H1 (cell line): ENCODE results near the gene NT5DC3. TPM values are rescaled to one million over a fixed set of nuclear protein-coding genes. Genes with fewer than 3 reads are reported as not detected.

Experiments
- CTCF ChIA-PET: fragments of 300-600 bp; sonication (Branson Sonifier 250); formaldehyde crosslinking; loops from one replicate; lab custom pipeline; 2021; ENCODE audit not compliant: partially characterized antibody; lab: Charles Lee
- POLR2A ChIA-PET: fragments of 300-600 bp; sonication (Branson Sonifier 250); formaldehyde crosslinking; loops from one replicate; lab custom pipeline; 2021; ENCODE audit warnings: inconsistent platforms; ENCODE audit not compliant: partially characterized antibody; lab: Charles Lee
- DNase-seq, 2 experiments: peaks; one replicate each; pipeline versions ENCODE4 v3.0.0 to v3.0.0-alpha.2; 2010 to 2022; ENCODE audit warnings: low spot score in 2 of 2, low read depth in 1 of 2, mixed read lengths in 1 of 2
- FAIRE-seq: peaks from 2 replicates; lab custom pipeline; 2011; peaks lifted over from hg19 to GRCh38; lab: Jason Lieb, UNC
- H2AFZ ChIP-seq: 2 replicates; pipeline ENCODE4 v1.8.1; 2012; ENCODE audit warnings: low read length, inconsistent platforms
- H2AK5ac ChIP-seq: 2 replicates; pipeline ENCODE4 v1.6.1; 2013; ENCODE audit warnings: low read depth, low read length
- H2BK120ac ChIP-seq: replicated peaks from 2 replicates; pipeline ENCODE3; 2013; ENCODE audit warnings: low read depth, low read length, inconsistent platforms
- H2BK12ac ChIP-seq: 2 replicates; pipeline ENCODE4 v1.6.1; 2013; ENCODE audit warnings: low read depth, low read length
- H2BK15ac ChIP-seq: 2 replicates; pipeline ENCODE4 v1.6.1; 2013; ENCODE audit warnings: low read length
- H2BK20ac ChIP-seq: 2 replicates; pipeline ENCODE4 v1.6.1; 2013; ENCODE audit warnings: low read length
- H2BK5ac ChIP-seq: 2 replicates; pipeline ENCODE4 v1.6.1; 2013; ENCODE audit warnings: low read depth, low read length
- H3K14ac ChIP-seq: 2 replicates; pipeline ENCODE4 v1.6.1; 2013; ENCODE audit warnings: inconsistent platforms; ENCODE audit not compliant: insufficient read length
- H3K18ac ChIP-seq: 2 replicates; pipeline ENCODE4 v1.6.1; 2013; ENCODE audit warnings: low read length; ENCODE audit errors: extremely low read depth
- H3K23ac ChIP-seq: 2 replicates; pipeline ENCODE4 v1.6.1; 2013; ENCODE audit warnings: inconsistent platforms; ENCODE audit not compliant: insufficient read length
- H3K23me2 ChIP-seq: 2 replicates; pipeline ENCODE4 v1.6.1; 2013; ENCODE audit warnings: low read depth, low read length
- H3K27ac ChIP-seq: 2 replicates; pipeline ENCODE4 v1.6.1; 2011; ENCODE audit warnings: low read depth, low read length, inconsistent platforms
- H3K27me3 ChIP-seq, 4 experiments: replicated peaks in 1 of 4; 1 replicate in 1 of 4; 2 replicates in 3 of 4; pipeline versions ENCODE4 v1.6.1 to v1.8.1; 2011 to 2013; ENCODE audit warnings: low read length in 3 of 4, mild to moderate bottlenecking in 3 of 4, inconsistent platforms in 2 of 4, mixed read lengths in 2 of 4, moderate library complexity in 1 of 4; ENCODE audit not compliant: control insufficient read depth in 3 of 4, insufficient read depth in 3 of 4; ENCODE audit errors: extremely low read depth in 1 of 4
- H3K36me3 ChIP-seq, 4 experiments: 2 replicates each; pipeline versions ENCODE4 v1.6.1 to v1.8.1; 2011 to 2013; ENCODE audit warnings: mild to moderate bottlenecking in 4 of 4, low read length in 3 of 4, moderate library complexity in 2 of 4, control low read depth in 1 of 4, inconsistent platforms in 1 of 4; ENCODE audit not compliant: insufficient read depth in 4 of 4, control insufficient read depth in 2 of 4
- H3K4ac ChIP-seq: replicated peaks from 2 replicates; pipeline ENCODE3; 2013; ENCODE audit warnings: low read length, low read depth, mixed read lengths, inconsistent platforms; ENCODE audit not compliant: insufficient read length
- H3K4me1 ChIP-seq, 4 experiments: replicated peaks in 1 of 4; 1 replicate in 1 of 4; 2 replicates in 3 of 4; pipeline versions ENCODE4 v1.6.1 to v1.8.1; 2011 to 2013; ENCODE audit warnings: low read length in 3 of 4, inconsistent platforms in 2 of 4, mixed read lengths in 1 of 4; ENCODE audit not compliant: insufficient read depth in 4 of 4, control insufficient read depth in 3 of 4
- H3K4me2 ChIP-seq, 2 experiments: 2 replicates each; pipeline versions ENCODE4 v1.6.1 to v1.8.1; 2011 to 2013; ENCODE audit warnings: low read depth in 2 of 2, low read length in 2 of 2, control low read depth in 1 of 2, inconsistent platforms in 1 of 2, mild to moderate bottlenecking in 1 of 2; ENCODE audit not compliant: insufficient read depth in 1 of 2
- H3K4me3 ChIP-seq, 4 experiments: fragments of 200-600, 300-600 bp in 1 of 4; sonication (generic), shearing (Covaris generic), sonication (Bioruptor Twin) in 1 of 4; 2 replicates each; pipeline versions ENCODE4 v1.5.1 to v1.8.1; 2011 to 2016; ENCODE audit warnings: low read length in 4 of 4, low read depth in 3 of 4, control low read depth in 2 of 4, inconsistent platforms in 2 of 4, mild to moderate bottlenecking in 2 of 4, mixed read lengths in 1 of 4, moderate library complexity in 1 of 4; ENCODE audit not compliant: insufficient read depth in 2 of 4; ENCODE audit errors: extremely low read depth in 1 of 4
- H3K56ac ChIP-seq: replicated peaks from 2 replicates; pipeline ENCODE3; 2013; ENCODE audit warnings: low read depth, mild to moderate bottlenecking, mixed read lengths, low read length, inconsistent platforms; ENCODE audit not compliant: insufficient read length
- H3K79me1 ChIP-seq: 2 replicates; pipeline ENCODE4 v1.6.1; 2013; ENCODE audit warnings: low read depth, low read length, control low read depth
- H3K79me2 ChIP-seq, 2 experiments: 2 replicates each; pipeline versions ENCODE4 v1.6.1 to v1.8.1; 2012 to 2013; ENCODE audit warnings: low read length in 2 of 2, mild to moderate bottlenecking in 2 of 2, inconsistent platforms in 1 of 2; ENCODE audit not compliant: insufficient read depth in 2 of 2, control insufficient read depth in 1 of 2
- H3K9ac ChIP-seq, 4 experiments: replicated peaks in 1 of 4; 1 replicate in 1 of 4; 2 replicates in 3 of 4; pipeline versions ENCODE4 v1.6.1 to v1.8.1; 2011 to 2013; ENCODE audit warnings: low read depth in 3 of 4, low read length in 3 of 4, control low read depth in 2 of 4, mild to moderate bottlenecking in 2 of 4, moderate library complexity in 2 of 4, inconsistent platforms in 1 of 4; ENCODE audit errors: extremely low read depth in 1 of 4
- H3K9me3 ChIP-seq, 2 experiments: 2 replicates each; pipeline versions ENCODE4 v1.6.1 to v1.8.1; 2012 to 2013; ENCODE audit warnings: mild to moderate bottlenecking in 2 of 2, moderate library complexity in 2 of 2, control low read depth in 1 of 2, inconsistent platforms in 1 of 2, low read depth in 1 of 2, low read length in 1 of 2, mixed read lengths in 1 of 2; ENCODE audit not compliant: insufficient read depth in 2 of 2
- H4K20me1 ChIP-seq, 2 experiments: replicated peaks in 1 of 2; 2 replicates each; pipeline versions ENCODE3 to v1.8.1; 2011 to 2013; ENCODE audit warnings: inconsistent platforms in 2 of 2, low read length in 2 of 2, mild to moderate bottlenecking in 1 of 2; ENCODE audit not compliant: insufficient read depth in 2 of 2, control insufficient read depth in 1 of 2
- H4K5ac ChIP-seq: 2 replicates; pipeline ENCODE4 v1.6.1; 2013; ENCODE audit warnings: low read length, low read depth, mixed read lengths, inconsistent platforms; ENCODE audit not compliant: insufficient read length
- H4K8ac ChIP-seq: 2 replicates; pipeline ENCODE4 v1.8.0; 2013; ENCODE audit warnings: mild to moderate bottlenecking, moderate library complexity, low read length, inconsistent platforms; ENCODE audit not compliant: insufficient read depth; ENCODE audit errors: extremely low read depth
- H4K91ac ChIP-seq: replicated peaks from 2 replicates; pipeline ENCODE3; 2013; ENCODE audit warnings: low read length, mixed read lengths, inconsistent platforms; ENCODE audit not compliant: insufficient read length
- CEBPB ChIP-seq: IDR thresholded peaks from 2 replicates; pipeline ENCODE4 v1.6.1; 2012; ENCODE audit warnings: low read depth, low read length
- MAFK ChIP-seq: IDR thresholded peaks from 2 replicates; pipeline ENCODE4 v1.6.1; 2012; ENCODE audit warnings: low read depth, mild to moderate bottlenecking, improper control_type of control experiment, low read length
- NRF1 ChIP-seq: IDR thresholded peaks from 2 replicates; pipeline ENCODE4 v1.6.1; 2011; ENCODE audit warnings: mild to moderate bottlenecking, low read depth, low read length, improper control_type of control experiment
- RNF2 ChIP-seq: fragments of 200-900, 300-1000 bp; sonication (generic); IDR thresholded peaks from 2 replicates; pipeline ENCODE4 v1.7.1; 2016; ENCODE audit warnings: borderline replicate concordance, low read depth, mild to moderate bottlenecking, antibody characterized with exemption, low read length; ENCODE audit not compliant: poor library complexity, severe bottlenecking; ENCODE audit errors: missing control alignments
- RXRA ChIP-seq: IDR thresholded peaks from 2 replicates; pipeline ENCODE4 v1.6.1; 2011; ENCODE audit warnings: low read depth, mild to moderate bottlenecking, low read length, moderate library complexity; ENCODE audit not compliant: insufficient read depth
- WGBS, 2 experiments: shearing (Covaris generic) in 1 of 2; methylation state at CpG; one replicate each; pipeline versions ENCODE4 v1.1.6 to v1.1.7; 2013 to 2015; ENCODE audit warnings: low lambda C conversion rate in 2 of 2, mixed read lengths in 2 of 2, inconsistent platforms in 1 of 2, low coverage in 1 of 2, missing lambda C conversion rate in 1 of 2; ENCODE audit not compliant: insufficient replicate concordance in 2 of 2, insufficient coverage in 1 of 2, insufficient read length in 1 of 2; ENCODE audit errors: extremely low coverage in 1 of 2, missing lambda C conversion rate in 1 of 2; 5-methylcytosine and 5-hydroxymethylcytosine counted together
- polyA plus RNA-seq, 7 experiments: library from polyadenylated mRNA; depleted of rRNA in 3 of 7; stranded (reverse) in 5 of 7; unstranded in 2 of 7; fragments of >200 nt in 5 of 7; fragments of 200-250 nt in 2 of 7; gene quantifications; 1 replicate in 5 of 7; 2 replicates in 1 of 7; 4 replicates in 1 of 7; pipeline versions ENCODE4 v1.2.1 to v1.2.3, GENCODE V29; 2011 to 2013; ENCODE audit warnings: missing spikeins in 2 of 7, mixed read lengths in 2 of 7
- total RNA-seq: library from RNA; stranded (reverse); fragmentation: NEBNext Ultra II Directional; extraction: Animal tissue kit (Norgen Biotek cat#: 25700); gene quantifications from 2 replicates; pipeline ENCODE4 v1.2.1, GENCODE V29; 2021
- TF ChIP-seq, protein P1 (sequence below), 3 experiments: IDR thresholded peaks; 1 replicate in 2 of 3; 2 replicates in 1 of 3; pipeline versions ENCODE4 v1.5.1 to v1.6.1; 2011; ENCODE audit warnings: low read length in 3 of 3, mild to moderate bottlenecking in 3 of 3, inconsistent platforms in 2 of 3, low read depth in 1 of 3, moderate library complexity in 1 of 3; ENCODE audit not compliant: insufficient read depth in 1 of 3; ENCODE audit errors: control extremely low read depth in 1 of 3

NT5DC3 gene
- total and polyA plus RNA-seq, 2 of the 8 experiments (the other 6 are each of a cell fraction or from before 2014, with no cell fraction given) = 5.4 to 14.8 TPM

DNA sequence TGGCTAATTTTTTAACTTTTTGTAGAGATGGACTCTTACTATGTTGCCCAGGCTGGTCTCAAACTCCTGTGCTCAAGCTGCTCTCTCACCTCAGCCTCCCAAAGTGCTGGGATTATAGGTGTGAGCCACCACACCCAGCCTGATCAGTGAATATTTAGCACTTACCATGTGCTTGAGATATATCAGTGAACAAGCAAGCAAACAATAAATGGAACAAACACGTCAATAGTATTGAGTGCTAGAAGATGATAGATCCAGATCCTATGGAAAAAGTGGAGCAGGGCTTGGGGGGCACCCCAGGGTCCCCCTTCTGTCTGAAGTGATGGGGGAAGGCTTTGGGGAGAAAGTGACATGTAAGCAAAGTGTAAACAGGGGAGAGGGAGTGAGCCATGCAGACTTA lies 83.8 kb downstream of the NT5DC3 start:
- Histone ChIP-seq H4K5ac (no peak overlapping the region), H4K20me1 (no peaks in the 10 kb centered on the region), H3K27me3 (no peaks in the 10 kb centered on the region), H3K18ac (no peak overlapping the region), H3K4ac (no peak overlapping the region), H3K79me2 (no peaks in the 10 kb centered on the region), H3K4me2 (no peak overlapping the region), H2BK15ac (0 out of 2 replicates have a peak overlapping the region, but pooled peaks have one; percentile 21), H3K36me3 (no peaks in the 10 kb centered on the region), H3K9me3 (no peaks in the 10 kb centered on the region), H3K23ac (no peak overlapping the region), H2BK12ac (no peak overlapping the region), H2BK120ac (no peak overlapping the region), H2AFZ (no peak overlapping the region), H3K14ac (no peak overlapping the region), H2AK5ac (no peak overlapping the region), H4K8ac (no peak overlapping the region), H3K56ac (no peak overlapping the region), H3K9ac (no peak overlapping the region), H2BK20ac (no peak overlapping the region), H4K91ac (no peak overlapping the region), H2BK5ac (peak overlapping the region; percentile 8; the same call in 1 of the 2 replicates), H3K27ac (no peak overlapping the region), H3K23me2 (no peaks in the 10 kb centered on the region), H3K79me1 (0 out of 2 replicates have a peak, but pooled peaks cover 2% of the 10 kb centered on the region), H3K4me1 (peaks cover 0 to 4% (median 1%) of the 10 kb centered on the region in 4 experiments; a peak in 1 of 7 replicates), H3K4me3 (no peak overlapping the region)
- DNase-seq = no peak
- ChIA-PET POLR2A (interaction anchor here (0.6 kb wide), 1 partner anchor 1961 kb away, joined by 4 read pairs; no protein-coding TSS in a partner anchor), CTCF (interaction anchor here (1.4 kb wide), 1 partner anchor 8 kb away, joined by 3 read pairs; no protein-coding TSS in a partner anchor)
- 83% methylated on average over 1 of the region's 1 CpG; no CpG with 5 or more reads in 1 of the 2 experiments for WGBS, 2 experiments
- FAIRE-seq = no peak
- no peak for TF ChIP-seq RXRA
- no peak for TF ChIP-seq RNF2
- TF ChIP-seq NRF1 = no peak
- TF ChIP-seq, protein P1, sequence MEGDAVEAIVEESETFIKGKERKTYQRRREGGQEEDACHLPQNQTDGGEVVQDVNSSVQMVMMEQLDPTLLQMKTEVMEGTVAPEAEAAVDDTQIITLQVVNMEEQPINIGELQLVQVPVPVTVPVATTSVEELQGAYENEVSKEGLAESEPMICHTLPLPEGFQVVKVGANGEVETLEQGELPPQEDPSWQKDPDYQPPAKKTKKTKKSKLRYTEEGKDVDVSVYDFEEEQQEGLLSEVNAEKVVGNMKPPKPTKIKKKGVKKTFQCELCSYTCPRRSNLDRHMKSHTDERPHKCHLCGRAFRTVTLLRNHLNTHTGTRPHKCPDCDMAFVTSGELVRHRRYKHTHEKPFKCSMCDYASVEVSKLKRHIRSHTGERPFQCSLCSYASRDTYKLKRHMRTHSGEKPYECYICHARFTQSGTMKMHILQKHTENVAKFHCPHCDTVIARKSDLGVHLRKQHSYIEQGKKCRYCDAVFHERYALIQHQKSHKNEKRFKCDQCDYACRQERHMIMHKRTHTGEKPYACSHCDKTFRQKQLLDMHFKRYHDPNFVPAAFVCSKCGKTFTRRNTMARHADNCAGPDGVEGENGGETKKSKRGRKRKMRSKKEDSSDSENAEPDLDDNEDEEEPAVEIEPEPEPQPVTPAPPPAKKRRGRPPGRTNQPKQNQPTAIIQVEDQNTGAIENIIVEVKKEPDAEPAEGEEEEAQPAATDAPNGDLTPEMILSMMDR (IDR thresholded peaks at IDR 0.05; ENCODE audit: control extremely low read depth in 1 of 3, insufficient read depth in 1 of 3, low read depth in 1 of 3, low read length in 3 of 3) = no peak
- TF ChIP-seq CEBPB = no peak
- no peak for TF ChIP-seq MAFK
